Activated CD8-positive, alpha-beta T cell treated with anti-CD3 and anti-CD28 coated beads for 36 hours (primary cell): Measurements from ENCODE around the gene ERP44. TPM values are rescaled to one million over a fixed set of nuclear protein-coding genes. Genes with fewer than 3 reads are reported as not detected.
"Not testable (repeated sequence)": the region's sequence is repeated elsewhere in the genome, so short reads cannot be mapped to it uniquely, and the experiment has no call there.

ENCODE experiments used
- ATAC-seq: fragments of 200-7000 bp; cut with Tn5 transposase; one replicate; pipeline ENCODE4 v1.10.0; 2021; ENCODE audit warnings: mild to moderate bottlenecking, moderate library complexity
- CTCF ChIA-PET: fragments of 350-600 bp; sonication (Branson Sonifier 250); formaldehyde crosslinking; loops from one replicate; lab custom pipeline; 2021; ENCODE audit warnings: antibody characterized with exemption; lab: Charles Lee
- POLR2A ChIA-PET: fragments of 350-600 bp; sonication (Branson Sonifier 250); formaldehyde crosslinking; loops from one replicate; lab custom pipeline; 2021; ENCODE audit warnings: antibody characterized with exemption; lab: Charles Lee
- DNase-seq: peaks from one replicate; pipeline ENCODE4 v3.0.0-alpha.2; 2020
- H3K27ac Mint-ChIP-seq: one replicate; pipeline ENCODE4 v1.8.0; 2021; ENCODE audit warnings: mild to moderate bottlenecking, mixed read lengths
- H3K27me3 Mint-ChIP-seq: one replicate; pipeline ENCODE4 v1.8.0; 2021; ENCODE audit warnings: mixed read lengths
- H3K36me3 Mint-ChIP-seq: one replicate; pipeline ENCODE4 v1.8.0; 2021; ENCODE audit warnings: low read depth, mixed read lengths
- H3K4me1 Mint-ChIP-seq: one replicate; pipeline ENCODE4 v1.8.0; 2021; ENCODE audit warnings: low read depth, mixed read lengths
- H3K4me3 Mint-ChIP-seq: one replicate; pipeline ENCODE4 v1.8.0; 2021; ENCODE audit warnings: mild to moderate bottlenecking, moderate library complexity, mixed read lengths
- H3K9me3 Mint-ChIP-seq: one replicate; pipeline ENCODE4 v1.8.0; 2021; ENCODE audit warnings: mixed read lengths
- CTCF ChIP-seq: fragments of 200-600 bp; IDR thresholded peaks from one replicate; pipeline ENCODE4 v1.8.0; 2022; ENCODE audit warnings: antibody characterized with exemption, mild to moderate bottlenecking
- intact Hi-C: fragments of 100-400 bp; cut with micrococcal nuclease; formaldehyde crosslinking; loops from one replicate; pipeline ENCODE4 v1.10.0; 2022
- total RNA-seq, 2 experiments: library from RNA; stranded (reverse); gene quantifications; one replicate each; pipeline ENCODE4 v1.2.3, GENCODE V29; 2021

The ERP44 gene
- total RNA-seq, 2 experiments from 2014 or later, result 10.2 to 11.1 TPM

DNA sequence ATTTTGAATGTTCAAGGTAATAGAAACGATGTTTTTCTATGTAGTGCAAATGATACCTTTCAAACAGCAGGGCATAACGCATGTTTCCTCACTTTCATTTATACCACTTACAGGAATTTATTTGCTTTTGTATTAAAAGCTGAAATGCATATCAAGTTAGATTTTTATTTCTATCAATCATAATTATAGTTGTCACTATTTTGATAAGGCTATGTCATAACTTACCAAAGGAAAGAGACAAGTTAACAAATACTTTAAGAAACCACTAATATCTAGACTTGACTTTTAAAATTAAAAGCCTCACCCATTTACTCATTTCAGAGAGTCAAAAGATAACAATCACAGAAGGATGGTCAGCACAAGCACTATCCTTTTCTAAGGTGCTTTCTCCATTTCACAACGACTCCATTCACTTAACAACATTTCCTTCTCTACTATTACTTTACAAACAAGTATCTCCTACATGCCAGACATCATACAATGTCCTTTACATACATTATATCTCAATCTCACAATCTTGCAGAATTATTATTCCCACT, 12.6 kb downstream of the ERP44 start:
- intact Hi-C loops, result no loop called here
- peak overlapping the region; percentile 31 for H3K27ac Mint-ChIP-seq
- peaks cover 73% of the 10 kb centered on the region for H3K4me1 Mint-ChIP-seq
- no peaks in the 10 kb centered on the region for H3K9me3 Mint-ChIP-seq
- DNase-seq (no peak), ATAC-seq (no peak)
- no peaks in the 10 kb centered on the region for H3K36me3 Mint-ChIP-seq
- CTCF ChIA-PET, result interaction anchor here (1.2 kb wide), 1 partner anchor 173 kb away, joined by 3 read pairs; no protein-coding TSS in a partner anchor
- TF ChIP-seq CTCF, result no peak
- POLR2A ChIA-PET, result no interaction called here
- H3K27me3 Mint-ChIP-seq, result no peaks in the 10 kb centered on the region
- H3K4me3 Mint-ChIP-seq, result no peak overlapping the region

GRCh38 chr9:100084734-100085133, 14.1 kb downstream of the ERP44 start:
- no peak for DNase-seq
- ChIA-PET CTCF (interaction anchor here (1.1 kb wide), 1 partner anchor 13 kb away, joined by 4 read pairs; no protein-coding TSS in a partner anchor), POLR2A (interaction anchor here (0.6 to 0.9 kb wide), 2 partner anchors 10 to 13 kb away, joined by 3 read pairs; no protein-coding TSS in a partner anchor)
- TF ChIP-seq CTCF, result no peak
- H3K4me1 Mint-ChIP-seq, result peaks cover 75% of the 10 kb centered on the region
- H3K36me3 Mint-ChIP-seq, result no peaks in the 10 kb centered on the region
- intact Hi-C loops, result no loop called here
- peak; percentile 74 for ATAC-seq
- no peaks in the 10 kb centered on the region for H3K9me3 Mint-ChIP-seq
- H3K27me3 Mint-ChIP-seq, result no peaks in the 10 kb centered on the region
- no peak overlapping the region for H3K4me3 Mint-ChIP-seq
- peak overlapping the region; percentile 39 for H3K27ac Mint-ChIP-seq

- Mint-ChIP-seq H3K27me3 (no peaks in the 10 kb centered on the region), H3K9me3 (no peaks in the 10 kb centered on the region), H3K36me3 (peaks cover under 1% of the 10 kb centered on the region), H3K27ac (peak overlapping the region; percentile 47), H3K4me1 (peaks cover 74% of the 10 kb centered on the region), H3K4me3 (no peak overlapping the region)
- intact Hi-C loops, result no loop called here
- ATAC-seq (no peak), DNase-seq (no peak)
- ChIA-PET POLR2A (interaction anchor here (0.9 to 1.5 kb wide), 2 partner anchors 14 to 16 kb away, joined by 3 to 6 read pairs; partner anchors contain the start of gene INVS), CTCF (interaction anchor here (0.9 to 1.3 kb wide), 3 partner anchors 11 to 273 kb away, joined by 3 to 4 read pairs (median 4); no protein-coding TSS in a partner anchor)
- no peak for TF ChIP-seq CTCF
These were observed 14.7 kb downstream of the ERP44 start for GRCh38 chr9:100084128-100084453.

DNA sequence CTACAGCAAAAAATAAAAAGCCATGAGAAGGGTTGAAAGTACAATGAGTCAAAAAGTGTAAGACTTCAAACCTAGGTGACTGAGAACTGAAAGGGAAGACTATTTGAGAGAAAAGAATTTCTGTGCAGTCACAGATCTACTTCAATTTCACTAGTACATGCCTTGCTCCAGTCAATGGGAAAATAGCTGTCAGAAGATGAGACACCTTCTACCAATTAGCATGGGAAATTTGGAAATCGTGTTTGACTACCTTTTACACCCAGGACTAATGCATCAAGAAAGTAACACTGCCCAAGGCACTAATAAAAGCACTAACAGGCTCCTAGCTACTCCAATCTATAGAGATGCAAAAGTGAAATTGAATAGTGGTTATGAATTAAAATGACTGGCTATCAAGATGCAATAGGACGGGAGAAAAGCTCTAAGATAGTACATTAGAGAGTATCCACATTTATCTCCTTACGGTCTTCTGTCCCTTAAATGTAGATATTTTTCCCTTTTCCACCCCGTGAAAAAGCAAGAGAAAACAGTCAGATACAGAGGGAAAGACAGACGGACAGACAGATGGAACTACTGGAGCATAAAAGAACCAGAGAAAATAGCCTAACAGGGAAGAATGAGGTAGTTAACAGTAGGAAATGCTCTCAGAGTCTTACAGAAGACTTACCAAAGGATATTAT, 15.2 kb downstream of the ERP44 start:
- ATAC-seq (peak; percentile 70), DNase-seq (no peak)
- peaks cover 74% of the 10 kb centered on the region for H3K4me1 Mint-ChIP-seq
- H3K4me3 Mint-ChIP-seq, result no peak overlapping the region
- intact Hi-C loops, result no loop called here
- peak overlapping the region; percentile 47 for H3K27ac Mint-ChIP-seq
- no peaks in the 10 kb centered on the region for H3K9me3 Mint-ChIP-seq
- POLR2A ChIA-PET, result interaction anchor here (1.5 kb wide), 1 partner anchor 16 kb away, joined by 6 read pairs; the partner anchor contains the start of gene INVS
- TF ChIP-seq CTCF, result no peak
- CTCF ChIA-PET, result interaction anchor here (0.9 to 1.3 kb wide), 3 partner anchors 12 to 273 kb away, joined by 3 to 4 read pairs (median 4); no protein-coding TSS in a partner anchor
- peaks cover 4% of the 10 kb centered on the region for H3K36me3 Mint-ChIP-seq
- no peaks in the 10 kb centered on the region for H3K27me3 Mint-ChIP-seq

DNA sequence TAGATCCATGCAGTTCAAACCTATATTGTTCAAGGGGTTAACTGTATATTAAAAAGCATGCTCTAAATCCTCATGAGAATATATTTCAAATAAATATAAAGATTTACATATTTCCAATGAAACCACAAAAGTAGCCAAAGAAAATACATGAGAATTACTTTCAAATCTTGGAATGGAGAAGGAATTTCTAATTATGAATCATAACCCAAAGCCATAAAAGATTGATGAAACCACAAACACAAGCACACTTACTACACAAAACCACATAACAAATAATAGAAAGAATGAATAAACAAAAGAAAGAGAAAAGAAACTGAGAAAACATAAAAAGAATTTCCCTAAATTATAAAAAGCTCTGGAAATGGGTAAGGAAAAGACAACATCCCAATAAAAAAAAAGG, 16.0 kb downstream of the ERP44 start:
- Mint-ChIP-seq H3K4me3 (no peak overlapping the region), H3K27me3 (no peaks in the 10 kb centered on the region), H3K27ac (no peak overlapping the region), H3K36me3 (peaks cover 4% of the 10 kb centered on the region), H3K4me1 (peaks cover 66% of the 10 kb centered on the region), H3K9me3 (no peaks in the 10 kb centered on the region)
- ChIA-PET POLR2A (interaction anchor here (1.5 kb wide), 1 partner anchor 17 kb away, joined by 6 read pairs; the partner anchor contains the start of gene INVS), CTCF (interaction anchor here (1.3 kb wide), 1 partner anchor 12 kb away, joined by 4 read pairs; no protein-coding TSS in a partner anchor)
- intact Hi-C loops, result no loop called here
- TF ChIP-seq CTCF, result no peak
- DNase-seq (no peak), ATAC-seq (no peak)

GRCh38 chr9:100076256-100076655, 22.5 kb downstream of the ERP44 start:
- H3K27ac Mint-ChIP-seq, CTCF ChIA-PET, H3K9me3 Mint-ChIP-seq, POLR2A ChIA-PET, ATAC-seq, H3K27me3 Mint-ChIP-seq, intact Hi-C loops, DNase-seq, H3K4me3 Mint-ChIP-seq: not testable (repeated sequence)
- peaks cover 12% of the 10 kb centered on the region for H3K36me3 Mint-ChIP-seq
- H3K4me1 Mint-ChIP-seq, result peaks cover 27% of the 10 kb centered on the region
